Endothelial cell of umbilical vein (primary cell): ENCODE results near the gene SLC25A33. TPM values are rescaled to one million over a fixed set of nuclear protein-coding genes. Genes with fewer than 3 reads are reported as not detected.

Experiments used
- BruUV-seq: library from RNA; stranded (reverse); fragments of 400-500 nt; replicated peaks from 2 replicates; lab custom pipeline; 2021; lab: Mats Ljungman, UMichigan
- CTCF ChIA-PET: fragments of 300-600, 350-600 bp; sonication (Branson Sonifier 250); formaldehyde crosslinking; loops from one replicate; lab custom pipeline; 2021; ENCODE audit warnings: antibody characterized with exemption, inconsistent platforms; lab: Charles Lee
- POLR2A ChIA-PET: fragments of 300-600, 350-600 bp; sonication (Branson Sonifier 250); formaldehyde crosslinking; loops from one replicate; lab custom pipeline; 2021; ENCODE audit warnings: antibody characterized with exemption, inconsistent platforms; lab: Charles Lee
- DNase-seq: peaks from one replicate; pipeline ENCODE4 v3.0.0-alpha.2; 2011; ENCODE audit warnings: low read depth, low spot score
- FAIRE-seq: peaks from 2 replicates; lab custom pipeline; 2011; peaks lifted over from hg19 to GRCh38; lab: Jason Lieb, UNC
- H2AFZ ChIP-seq: 2 replicates; pipeline ENCODE4 v1.6.0; 2012; ENCODE audit warnings: low read depth, low read length, control low read depth, inconsistent platforms
- H3K27ac ChIP-seq: 2 replicates; pipeline ENCODE4 v1.5.1; 2011; ENCODE audit warnings: low read depth, mild to moderate bottlenecking, control low read depth, low read length, moderate library complexity; ENCODE audit not compliant: insufficient read depth
- H3K27me3 ChIP-seq, 2 experiments: 2 replicates each; pipeline versions ENCODE4 v1.6.0 to v1.6.1; 2011; ENCODE audit warnings: low read length in 2 of 2, mixed read lengths in 1 of 2; ENCODE audit not compliant: control insufficient read depth in 2 of 2, insufficient read depth in 2 of 2
- H3K36me3 ChIP-seq, 2 experiments: 2 replicates in 1 of 2; 3 replicates in 1 of 2; pipeline ENCODE4 v1.5.1; 2011; ENCODE audit warnings: low read length in 2 of 2, mild to moderate bottlenecking in 1 of 2, moderate library complexity in 1 of 2; ENCODE audit not compliant: control insufficient read depth in 2 of 2, insufficient read depth in 2 of 2; ENCODE audit errors: extremely low read depth in 1 of 2
- H3K4me1 ChIP-seq: 3 replicates; pipeline ENCODE4 v1.5.1; 2011; ENCODE audit warnings: mild to moderate bottlenecking, low read length; ENCODE audit not compliant: control insufficient read depth, insufficient read depth; ENCODE audit errors: extremely low read depth
- H3K4me2 ChIP-seq: 2 replicates; pipeline ENCODE4 v1.6.1; 2011; ENCODE audit warnings: low read length, control low read depth, mixed read lengths; ENCODE audit not compliant: insufficient read depth
- H3K4me3 ChIP-seq, 3 experiments: fragments of 200-600 bp in 1 of 3; sonication (generic), shearing (Covaris generic) in 1 of 3; replicated peaks in 1 of 3; 2 replicates each; pipeline ENCODE4 v1.5.1; 2011 to 2016; ENCODE audit warnings: control low read depth in 3 of 3, low read length in 3 of 3, mild to moderate bottlenecking in 2 of 3, inconsistent platforms in 1 of 3, low read depth in 1 of 3, moderate library complexity in 1 of 3; ENCODE audit not compliant: insufficient read depth in 1 of 3
- H3K79me2 ChIP-seq: 2 replicates; pipeline ENCODE4 v1.6.0; 2012; ENCODE audit warnings: low read length, inconsistent platforms; ENCODE audit not compliant: control insufficient read depth, insufficient read depth
- H3K9ac ChIP-seq: replicated peaks from 2 replicates; pipeline ENCODE3; 2011; ENCODE audit warnings: low read length, control low read depth; ENCODE audit not compliant: insufficient read depth; ENCODE audit errors: extremely low read depth
- H3K9me1 ChIP-seq: replicated peaks from 3 replicates; pipeline ENCODE4 v1.6.0; 2011; ENCODE audit warnings: mild to moderate bottlenecking, low read length; ENCODE audit not compliant: control insufficient read depth, insufficient read depth; ENCODE audit errors: extremely low read depth
- H3K9me3 ChIP-seq: replicated peaks from 2 replicates; pipeline ENCODE4 v1.5.1; 2012; ENCODE audit warnings: low read length, inconsistent platforms; ENCODE audit not compliant: control insufficient read depth, insufficient read depth
- H4K20me1 ChIP-seq: replicated peaks from 2 replicates; pipeline ENCODE3; 2011; ENCODE audit warnings: mild to moderate bottlenecking, low read length; ENCODE audit not compliant: control insufficient read depth, insufficient read depth; ENCODE audit errors: extremely low read depth
- CTCF ChIP-seq, 2 donors: IDR thresholded peaks; 1 replicate in 1 of 2; 2 replicates in 1 of 2; pipeline ENCODE4 v1.5.1; 2011; ENCODE audit warnings: low read length in 2 of 2, mild to moderate bottlenecking in 2 of 2, moderate library complexity in 2 of 2, control low read depth in 1 of 2, inconsistent platforms in 1 of 2, low read depth in 1 of 2; ENCODE audit not compliant: insufficient read depth in 1 of 2; ENCODE audit errors: extremely low read depth in 1 of 2
- EZH2 ChIP-seq: IDR thresholded peaks from 2 replicates; pipeline ENCODE4 v1.6.1; 2012; ENCODE audit warnings: borderline replicate concordance, low read depth, mild to moderate bottlenecking, moderate library complexity, low read length, inconsistent platforms; ENCODE audit not compliant: severe bottlenecking
- FOS ChIP-seq: IDR thresholded peaks from 2 replicates; pipeline ENCODE4 v1.6.1; 2011; ENCODE audit warnings: mild to moderate bottlenecking, low read length, moderate library complexity, borderline replicate concordance; ENCODE audit not compliant: insufficient read depth
- GATA2 ChIP-seq: IDR thresholded peaks from 2 replicates; pipeline ENCODE4 v1.7.0; 2011; ENCODE audit warnings: low read depth, mild to moderate bottlenecking, moderate library complexity, mixed read lengths, low read length; ENCODE audit not compliant: insufficient read length, insufficient read depth
- JUN ChIP-seq: IDR thresholded peaks from 2 replicates; pipeline ENCODE4 v1.6.1; 2011; ENCODE audit warnings: borderline replicate concordance, low read depth; ENCODE audit not compliant: insufficient read length, insufficient read depth
- MYC ChIP-seq: IDR thresholded peaks from one replicate; pipeline ENCODE4 v1.6.1; 2011; ENCODE audit warnings: mild to moderate bottlenecking, low read depth, low read length
- POLR2A ChIP-seq: IDR thresholded peaks from 2 replicates; pipeline ENCODE4 v1.6.1; 2012; ENCODE audit warnings: low read depth, mild to moderate bottlenecking, control low read depth, low read length
- POLR2AphosphoS5 ChIP-seq: IDR thresholded peaks from 2 replicates; pipeline ENCODE4 v1.6.1; 2012; ENCODE audit warnings: low read depth, mild to moderate bottlenecking, control low read depth, low read length, moderate library complexity; ENCODE audit not compliant: insufficient read depth
- dilution Hi-C: fragments of 300-500 bp; cut with MboI; formaldehyde crosslinking; loops from one replicate; pipeline ENCODE4 v1.15.0; 2019; ENCODE audit warnings: low sequenced_read_pairs; ENCODE audit not compliant: extremely low pct_ligation_motif_present
- intact Hi-C: fragments of 100-400 bp; cut with micrococcal nuclease; formaldehyde crosslinking; loops from one replicate; pipeline ENCODE4 v1.10.0; 2022
- polyA plus RNA-seq, 4 experiments: library from polyadenylated mRNA; depleted of rRNA in 3 of 4; stranded (reverse) in 3 of 4; unstranded in 1 of 4; fragments of >200 nt; gene quantifications; 2 replicates each; pipeline versions ENCODE4 v1.2.1 to v1.2.3, GENCODE V29; 2011 to 2012; ENCODE audit warnings: missing spikeins in 1 of 4
- total RNA-seq: library from RNA; stranded (reverse); gene quantifications from 2 replicates; pipeline ENCODE4 v1.2.3, GENCODE V29; 2021
- TF ChIP-seq, protein P1 (sequence below): IDR thresholded peaks from 2 replicates; pipeline ENCODE4 v1.6.1; 2011; ENCODE audit not compliant: insufficient read depth, insufficient read length

Gene SLC25A33
- total and polyA plus RNA-seq, 2 donors (not counting 3 experiments of a cell fraction or from before 2014, with no cell fraction given), result 3.8 to 6.6 TPM

DNA sequence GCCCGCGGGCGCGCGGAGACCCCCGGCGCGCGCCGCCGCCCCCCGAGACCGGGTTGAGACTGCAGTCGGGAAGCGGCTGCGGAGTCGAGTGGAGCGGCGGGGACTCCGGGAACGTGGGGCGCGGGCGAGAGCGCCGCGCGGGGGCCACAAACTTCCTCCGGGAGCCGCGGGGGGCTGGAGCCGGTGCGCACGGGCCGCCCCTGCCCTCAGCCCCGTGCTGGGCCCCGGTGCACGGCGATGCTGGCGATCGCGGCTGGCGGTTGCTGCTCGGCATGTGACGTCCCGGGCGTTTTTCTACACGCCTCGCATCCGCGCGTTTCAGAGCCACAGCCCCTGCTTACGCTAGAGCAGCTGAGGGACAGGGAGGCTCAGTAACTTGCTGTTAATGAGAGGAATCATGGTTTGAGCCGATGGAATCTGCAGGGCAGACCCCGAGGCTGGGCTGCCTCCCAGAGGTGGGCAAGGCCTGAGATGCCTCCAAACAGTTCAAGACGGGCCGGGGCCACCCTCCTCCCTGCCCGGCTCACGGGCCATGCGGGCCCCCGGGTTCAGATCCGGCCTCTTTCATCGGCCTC lies 50.0 kb downstream of the SLC25A33 start:
- dilution Hi-C loops, result no loop called here
- H3K9me3 ChIP-seq, result no peaks in the 10 kb centered on the region
- peak overlapping the region; percentile 54 to 75 (median 71) for H3K4me3 ChIP-seq
- CTCF ChIA-PET, result interaction anchor here (0.8 to 4.0 kb wide), 5 partner anchors 8 to 95 kb away, joined by 3 to 19 read pairs (median 4); no protein-coding TSS in a partner anchor
- peak overlapping the region; percentile 69 for H2AFZ ChIP-seq
- no TSS peak for BruUV-seq
- H3K9ac ChIP-seq, result peak overlapping the region; percentile 70
- H3K4me2 ChIP-seq, result peak overlapping the region; percentile 79
- H3K79me2 ChIP-seq, result peaks cover 51% of the 10 kb centered on the region
- no peaks in the 10 kb centered on the region for H3K9me1 ChIP-seq
- peaks cover 21% of the 10 kb centered on the region for H3K4me1 ChIP-seq
- POLR2A ChIA-PET, result no interaction called here
- FAIRE-seq (no peak), DNase-seq (peak; percentile 44)
- peak overlapping the region; percentile 3 for H3K27ac ChIP-seq
- no peaks in the 10 kb centered on the region for H3K36me3 ChIP-seq
- H3K27me3 ChIP-seq, result no peaks in the 10 kb centered on the region
- TF ChIP-seq JUN, result no peak
- TF ChIP-seq FOS, result no peak
- no peak for TF ChIP-seq GATA2
- TF ChIP-seq POLR2AphosphoS5, result no peak
- H4K20me1 ChIP-seq, result no peaks in the 10 kb centered on the region
- intact Hi-C loops, result loop anchor here (1.0 kb wide), 1 partner anchor 50 kb away; the partner anchor contains the start of gene SLC25A33

DNA sequence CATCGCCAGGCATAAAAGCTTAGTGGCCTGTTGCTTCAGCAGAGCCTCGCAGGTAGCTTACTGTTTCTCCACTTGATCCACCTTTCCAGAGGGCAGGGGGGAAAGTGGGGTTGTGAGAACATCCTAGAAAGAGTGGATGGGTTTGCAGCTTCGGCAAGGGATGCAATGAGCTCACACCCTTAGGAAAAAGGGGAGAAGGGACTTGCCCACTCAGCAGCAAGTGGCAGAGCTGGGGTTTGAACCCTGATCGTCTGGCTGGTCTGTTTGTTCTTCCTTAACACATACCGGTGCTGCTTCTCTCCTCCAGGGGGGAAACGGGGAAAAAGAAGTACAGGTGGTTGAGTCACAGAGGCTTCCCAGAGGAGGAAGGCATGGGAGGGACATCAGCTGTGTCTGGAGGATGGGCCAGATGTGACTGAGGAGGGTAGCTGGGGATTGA lies 50.5 kb downstream of the SLC25A33 start:
- Histone ChIP-seq H3K36me3 (no peaks in the 10 kb centered on the region), H3K9me1 (no peaks in the 10 kb centered on the region), H3K4me1 (peaks cover 21% of the 10 kb centered on the region), H3K27ac (peak overlapping the region; percentile 3), H4K20me1 (no peaks in the 10 kb centered on the region), H3K4me3 (peak overlapping the region; percentile 54 to 75 (median 71)), H3K4me2 (peak overlapping the region; percentile 79), H3K27me3 (no peaks in the 10 kb centered on the region), H3K9me3 (no peaks in the 10 kb centered on the region), H3K9ac (peak overlapping the region; percentile 70), H2AFZ (peak overlapping the region; percentile 69), H3K79me2 (peaks cover 56% of the 10 kb centered on the region)
- POLR2A ChIA-PET, result no interaction called here
- CTCF ChIA-PET, result interaction anchor here (0.6 to 4.0 kb wide), 6 partner anchors 8 to 95 kb away, joined by 3 to 19 read pairs (median 4); no protein-coding TSS in a partner anchor
- FAIRE-seq (peak; percentile 78), DNase-seq (no peak)
- TF ChIP-seq GATA2 (no peak), MYC (no peak), EZH2 (no peak), POLR2AphosphoS5 (no peak), FOS (no peak), CTCF (IDR thresholded peaks at IDR 0.05; ENCODE audit: extremely low read depth in 1 of 2, insufficient read depth in 1 of 2, low read depth in 1 of 2, low read length in 2 of 2) (no peak), POLR2A (no peak), JUN (no peak)
- TF ChIP-seq, protein P1, sequence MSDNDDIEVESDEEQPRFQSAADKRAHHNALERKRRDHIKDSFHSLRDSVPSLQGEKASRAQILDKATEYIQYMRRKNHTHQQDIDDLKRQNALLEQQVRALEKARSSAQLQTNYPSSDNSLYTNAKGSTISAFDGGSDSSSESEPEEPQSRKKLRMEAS, result no peak
- TSS peak; percentile 15 for BruUV-seq
- intact Hi-C loops, result loop anchor here (1.0 kb wide), 1 partner anchor 50 kb away; the partner anchor contains the start of gene SLC25A33
- dilution Hi-C loops, result no loop called here
